KMS-11 (cell line): Measurements from ENCODE around the gene RAB40C.

ENCODE experiments used
- H2AFZ ChIP-seq: fragments of 200-600 bp; sonication (generic); 2 replicates; pipeline ENCODE4 v1.6.1; 2016; ENCODE audit warnings: antibody characterized with exemption, mixed run types, low read depth
- H3K27ac ChIP-seq: fragments of 200-600 bp; sonication (generic); 2 replicates; pipeline ENCODE4 v1.6.1; 2016; ENCODE audit warnings: mild to moderate bottlenecking, mixed run types
- H3K27me3 ChIP-seq: fragments of 200-600 bp; sonication (generic); 2 replicates; pipeline ENCODE4 v1.6.1; 2017; ENCODE audit warnings: mild to moderate bottlenecking, low read depth, mixed run types, moderate library complexity; ENCODE audit not compliant: insufficient read depth
- H3K36me3 ChIP-seq: fragments of 200-600 bp; sonication (generic); 2 replicates; pipeline ENCODE4 v1.6.1; 2017; ENCODE audit warnings: mild to moderate bottlenecking, mixed run types; ENCODE audit not compliant: insufficient read depth
- H3K4me1 ChIP-seq: fragments of 200-600 bp; sonication (generic); 2 replicates; pipeline ENCODE4 v1.6.1; 2016; ENCODE audit warnings: mild to moderate bottlenecking, low read depth, mixed run types; ENCODE audit not compliant: poor library complexity, severe bottlenecking
- H3K4me2 ChIP-seq: fragments of 200-600 bp; sonication (generic); 2 replicates; pipeline ENCODE4 v1.7.0; 2016; ENCODE audit warnings: mild to moderate bottlenecking, mixed run types
- H3K4me3 ChIP-seq: fragments of 200-600 bp; sonication (generic); IDR thresholded peaks from 2 replicates; pipeline ENCODE4 v1.6.1; 2017; ENCODE audit warnings: low read depth, low read length, mixed read lengths; ENCODE audit not compliant: insufficient read depth
- H3K79me2 ChIP-seq: fragments of 200-600 bp; sonication (generic); 2 replicates; pipeline ENCODE4 v1.6.1; 2016; ENCODE audit warnings: low read depth, mixed run types; ENCODE audit not compliant: insufficient read depth
- H3K9ac ChIP-seq: fragments of 200-600 bp; sonication (generic); 2 replicates; pipeline ENCODE4 v1.6.1; 2016; ENCODE audit warnings: mild to moderate bottlenecking, mixed run types
- H4K20me1 ChIP-seq: fragments of 200-600 bp; sonication (generic); 2 replicates; pipeline ENCODE4 v1.6.1; 2016; ENCODE audit warnings: mild to moderate bottlenecking, mixed run types; ENCODE audit not compliant: insufficient read depth
- CTCF ChIP-seq: fragments of 200-600 bp; sonication (generic); conservative IDR thresholded peaks from 2 replicates; pipeline ENCODE4 v1.6.1; 2017; ENCODE audit warnings: low read depth, mild to moderate bottlenecking, antibody characterized with exemption, low read length, moderate library complexity, mixed read lengths

The RAB40C gene

GRCh38 chr16:620700-621525 lies 31.0 kb downstream of the RAB40C start:
- Histone ChIP-seq H2AFZ (no peak overlapping the region), H3K36me3 (no peaks in the 10 kb centered on the region), H3K27ac (no peak overlapping the region), H3K79me2 (no peaks in the 10 kb centered on the region), H3K4me1 (no peaks in the 10 kb centered on the region), H4K20me1 (no peaks in the 10 kb centered on the region), H3K27me3 (no peaks in the 10 kb centered on the region), H3K4me3 (no peak overlapping the region), H3K4me2 (no peak overlapping the region), H3K9ac (no peak overlapping the region)
- TF ChIP-seq CTCF = no peak

- Histone ChIP-seq H3K4me1 (no peaks in the 10 kb centered on the region), H3K27ac (no peak overlapping the region)
These were observed 31.8 kb downstream of the RAB40C start for GRCh38 chr16:621526-622105.

DNA sequence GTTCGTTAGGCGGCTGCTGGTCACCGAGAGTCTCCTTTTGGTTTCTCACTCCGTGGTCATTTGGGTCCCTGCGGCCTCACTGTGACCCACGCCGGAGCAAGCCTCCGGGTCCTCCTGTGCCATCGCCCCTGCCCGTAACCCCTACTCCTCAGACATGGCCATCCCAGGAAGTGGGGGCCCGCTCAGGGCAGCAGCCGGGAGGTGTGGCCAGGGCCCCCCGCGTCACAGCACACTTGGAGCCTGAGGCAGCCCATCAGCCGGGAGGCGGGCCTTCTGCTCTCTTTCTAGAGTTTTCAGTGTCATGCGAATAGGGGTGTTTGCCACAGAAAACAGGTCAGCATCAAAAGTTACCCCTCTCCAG lies 33.0 kb downstream of the RAB40C start:
- H3K36me3 ChIP-seq = no peaks in the 10 kb centered on the region
- H3K4me2 ChIP-seq = no peak overlapping the region
- TF ChIP-seq CTCF = no peak
- no peak overlapping the region for H3K27ac ChIP-seq
- no peak overlapping the region for H2AFZ ChIP-seq
- no peaks in the 10 kb centered on the region for H3K4me1 ChIP-seq
- H3K9ac ChIP-seq = no peak overlapping the region
- no peaks in the 10 kb centered on the region for H3K79me2 ChIP-seq
- no peaks in the 10 kb centered on the region for H3K27me3 ChIP-seq
- no peak overlapping the region for H3K4me3 ChIP-seq
- H4K20me1 ChIP-seq = no peaks in the 10 kb centered on the region

More at GRCh38 chr16:621526-622105, 31.8 kb downstream of the RAB40C start:
- Histone ChIP-seq H4K20me1 (no peaks in the 10 kb centered on the region), H3K4me2 (no peak overlapping the region), H3K27me3 (no peaks in the 10 kb centered on the region), H2AFZ (no peak overlapping the region), H3K79me2 (no peaks in the 10 kb centered on the region), H3K9ac (no peak overlapping the region), H3K4me3 (no peak overlapping the region), H3K36me3 (no peaks in the 10 kb centered on the region)
- TF ChIP-seq CTCF = no peak

GRCh38 chr16:624526-625070 lies 34.7 kb downstream of the RAB40C start:
- Histone ChIP-seq H3K9ac (no peak overlapping the region), H3K4me3 (no peak overlapping the region)

More at GRCh38 chr16:624526-625070, 34.7 kb downstream of the RAB40C start:
- no peak overlapping the region for H3K27ac ChIP-seq
- no peaks in the 10 kb centered on the region for H3K4me1 ChIP-seq
- no peaks in the 10 kb centered on the region for H3K27me3 ChIP-seq
- H3K79me2 ChIP-seq = no peaks in the 10 kb centered on the region
- TF ChIP-seq CTCF = no peak
- no peak overlapping the region for H3K4me2 ChIP-seq
- H4K20me1 ChIP-seq = no peaks in the 10 kb centered on the region
- H3K36me3 ChIP-seq = no peaks in the 10 kb centered on the region
- H2AFZ ChIP-seq = no peak overlapping the region
